Measurements from ENCODE around the gene KRTAP11-1. TPM values are rescaled to one million over a fixed set of nuclear protein-coding genes. Genes with fewer than 3 reads are reported as not detected.

Gene KRTAP11-1
- total RNA-seq (2014; rRNA removed; shearing (Covaris generic)), result not detected in 2 replicates

- DNase-seq, result no peak
- Histone ChIP-seq H3K4me1 (no peaks in the 10 kb centered on the region), H3K36me3 (no peaks in the 10 kb centered on the region), H3K4me3 (no peak within 1 kb of the TSS), H3K9me3 (replicated peaks) (no peaks in the 10 kb centered on the region; the same call in 1 of the 2 replicates), H3K27me3 (no peaks in the 10 kb centered on the region), H3K27ac (no peak within 1 kb of the TSS)
Observed at GRCh38 chr21:30881480-30881879, at the start of gene KRTAP11-1. TSS of gene KRTAP11-1 (minus strand) at chr21:30881580. CDS start at chr21:30881524, 56 bp downstream.

DNA sequence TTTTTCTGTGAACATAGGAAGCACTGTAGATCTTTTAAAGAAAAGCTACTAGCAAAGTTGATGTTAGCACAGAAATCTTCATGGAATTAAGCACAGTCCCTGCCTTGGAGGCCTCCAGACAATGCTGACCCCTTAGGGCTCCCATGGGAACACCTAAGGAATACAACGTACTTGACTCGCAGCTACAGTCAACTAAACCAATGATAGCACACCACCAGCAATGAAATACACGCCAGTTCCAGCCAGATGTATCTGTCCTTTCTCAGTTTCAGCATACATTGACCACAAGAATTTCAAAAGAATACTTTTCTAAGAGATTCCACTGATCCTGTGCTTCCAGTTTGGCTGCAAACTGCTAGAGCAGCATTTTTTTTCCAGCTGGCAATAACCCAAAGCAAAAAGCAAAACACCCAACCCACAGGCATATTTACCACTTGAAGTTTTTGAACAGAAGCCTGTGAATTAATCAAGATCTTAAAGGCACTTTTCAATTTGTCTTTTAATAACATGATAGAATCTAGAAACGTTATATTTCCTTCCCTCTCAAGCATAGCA is 42.8 kb upstream of the KRTAP11-1 start:
- DNase-seq, result no peak
- Histone ChIP-seq H3K4me1 (no peaks in the 10 kb centered on the region), H3K27ac (no peak overlapping the region), H3K4me3 (no peak overlapping the region), H3K27me3 (no peaks in the 10 kb centered on the region), H3K36me3 (no peaks in the 10 kb centered on the region), H3K9me3 (replicated peaks) (no peaks in the 10 kb centered on the region)

GRCh38 chr21:30921129-30921528 is 39.7 kb upstream of the KRTAP11-1 start:
- Histone ChIP-seq H3K9me3 (replicated peaks) (no peaks in the 10 kb centered on the region), H3K27me3 (no peaks in the 10 kb centered on the region), H3K4me1 (no peaks in the 10 kb centered on the region), H3K27ac (no peak overlapping the region), H3K36me3 (no peaks in the 10 kb centered on the region), H3K4me3 (no peak overlapping the region)
- DNase-seq, result no peak

GRCh38 chr21:30917557-30917956 is 36.2 kb upstream of the KRTAP11-1 start:
- Histone ChIP-seq H3K4me3 (no peak overlapping the region), H3K4me1 (no peaks in the 10 kb centered on the region), H3K27ac (no peak overlapping the region), H3K27me3 (no peaks in the 10 kb centered on the region), H3K9me3 (replicated peaks) (no peaks in the 10 kb centered on the region), H3K36me3 (no peaks in the 10 kb centered on the region)
- no peak for DNase-seq

- H3K27ac ChIP-seq, result no peak overlapping the region
- no peaks in the 10 kb centered on the region for H3K4me1 ChIP-seq
- H3K9me3 ChIP-seq (replicated peaks), result no peaks in the 10 kb centered on the region
- no peaks in the 10 kb centered on the region for H3K36me3 ChIP-seq
- H3K27me3 ChIP-seq, result no peaks in the 10 kb centered on the region
- DNase-seq, result no peak
- H3K4me3 ChIP-seq, result no peak overlapping the region
Observed at GRCh38 chr21:30900881-30901280, 19.5 kb upstream of the KRTAP11-1 start.

DNA sequence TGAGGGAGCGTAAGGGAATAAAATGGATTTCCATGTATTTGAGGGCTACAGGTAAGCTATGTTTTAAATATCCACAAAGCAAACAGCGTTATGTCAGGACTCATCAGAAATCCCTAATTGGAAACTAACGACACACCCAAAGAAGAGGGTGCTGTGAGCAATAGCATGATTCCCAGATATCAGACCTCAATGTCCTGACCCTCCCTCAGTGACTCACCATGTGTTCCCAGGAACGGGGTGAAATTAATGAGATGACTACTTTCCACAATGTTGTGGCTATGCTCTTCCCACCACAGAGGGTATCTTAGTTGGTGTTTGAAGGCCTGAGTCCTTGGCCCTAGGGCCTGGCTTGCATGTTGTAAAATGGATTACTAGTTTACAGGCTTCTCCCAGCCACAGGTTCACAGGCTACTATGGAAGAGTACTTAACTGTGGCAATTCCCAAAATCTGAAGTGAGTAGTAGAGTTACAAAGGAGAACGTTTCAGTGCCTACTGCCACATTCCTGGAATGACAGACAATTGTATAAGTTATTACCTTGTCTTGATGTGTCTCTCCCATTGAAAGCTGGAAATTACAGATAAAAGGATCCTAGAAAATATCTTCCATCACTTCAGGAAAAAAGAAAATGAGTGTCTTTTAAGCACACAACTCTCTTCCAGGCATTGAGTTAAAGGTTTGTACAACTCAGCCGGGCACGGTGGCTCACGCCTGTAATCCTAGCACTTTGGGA is 1.7 kb upstream of the KRTAP11-1 start:
- no peaks in the 10 kb centered on the region for H3K4me1 ChIP-seq
- H3K27me3 ChIP-seq, result no peaks in the 10 kb centered on the region
- no peak overlapping the region for H3K4me3 ChIP-seq
- no peak overlapping the region for H3K27ac ChIP-seq
- no peaks in the 10 kb centered on the region; the same call in 1 of the 2 replicates for H3K9me3 ChIP-seq (replicated peaks)
- H3K36me3 ChIP-seq, result no peaks in the 10 kb centered on the region
- no peak for DNase-seq

DNA sequence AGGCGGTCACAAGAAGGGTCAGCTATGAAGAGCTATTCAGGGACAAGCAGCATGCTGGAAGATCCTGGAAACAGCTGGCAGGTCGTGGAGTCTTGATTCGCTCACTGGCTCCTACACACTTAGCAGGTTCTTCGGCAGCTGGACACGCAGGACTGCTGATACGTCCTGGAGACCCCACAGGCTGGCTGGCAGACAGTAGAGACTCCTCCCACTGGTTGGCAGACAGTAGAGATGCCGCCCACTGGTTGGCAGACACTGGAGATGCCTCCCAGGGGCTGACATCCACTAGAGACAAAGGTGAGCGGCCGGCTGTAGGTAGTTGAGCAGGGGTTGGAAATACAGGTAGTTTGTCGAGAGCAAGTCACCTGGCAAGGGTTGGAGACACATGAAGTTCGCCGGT is 466 bp downstream of the KRTAP11-1 start:
- H3K9me3 ChIP-seq (replicated peaks), result no peaks in the 10 kb centered on the region; the same call in 1 of the 2 replicates
- no peak overlapping the region for H3K4me3 ChIP-seq
- no peaks in the 10 kb centered on the region for H3K36me3 ChIP-seq
- H3K27ac ChIP-seq, result no peak overlapping the region
- no peaks in the 10 kb centered on the region for H3K27me3 ChIP-seq
- H3K4me1 ChIP-seq, result no peaks in the 10 kb centered on the region
- DNase-seq, result no peak

DNA sequence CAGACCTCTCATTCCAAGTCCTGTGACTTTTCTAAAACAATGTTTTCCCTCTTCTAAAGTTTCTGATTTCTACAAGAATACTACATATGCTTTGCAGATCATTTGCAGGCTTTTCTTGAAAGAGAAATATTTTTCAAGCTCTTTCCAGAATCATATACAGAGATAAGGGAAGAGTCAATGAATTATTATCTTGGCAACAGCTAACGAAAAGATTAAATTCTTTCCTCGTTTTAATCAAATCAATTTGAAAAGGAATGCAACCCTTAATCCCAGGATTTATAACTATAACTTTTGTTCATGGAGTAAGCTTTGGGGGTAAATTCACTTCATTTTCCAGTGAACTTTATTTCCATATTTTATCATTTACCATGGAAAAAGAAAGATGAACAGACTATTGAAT is 6.9 kb downstream of the KRTAP11-1 start:
- Histone ChIP-seq H3K4me1 (no peaks in the 10 kb centered on the region), H3K27ac (no peak overlapping the region)

DNA sequence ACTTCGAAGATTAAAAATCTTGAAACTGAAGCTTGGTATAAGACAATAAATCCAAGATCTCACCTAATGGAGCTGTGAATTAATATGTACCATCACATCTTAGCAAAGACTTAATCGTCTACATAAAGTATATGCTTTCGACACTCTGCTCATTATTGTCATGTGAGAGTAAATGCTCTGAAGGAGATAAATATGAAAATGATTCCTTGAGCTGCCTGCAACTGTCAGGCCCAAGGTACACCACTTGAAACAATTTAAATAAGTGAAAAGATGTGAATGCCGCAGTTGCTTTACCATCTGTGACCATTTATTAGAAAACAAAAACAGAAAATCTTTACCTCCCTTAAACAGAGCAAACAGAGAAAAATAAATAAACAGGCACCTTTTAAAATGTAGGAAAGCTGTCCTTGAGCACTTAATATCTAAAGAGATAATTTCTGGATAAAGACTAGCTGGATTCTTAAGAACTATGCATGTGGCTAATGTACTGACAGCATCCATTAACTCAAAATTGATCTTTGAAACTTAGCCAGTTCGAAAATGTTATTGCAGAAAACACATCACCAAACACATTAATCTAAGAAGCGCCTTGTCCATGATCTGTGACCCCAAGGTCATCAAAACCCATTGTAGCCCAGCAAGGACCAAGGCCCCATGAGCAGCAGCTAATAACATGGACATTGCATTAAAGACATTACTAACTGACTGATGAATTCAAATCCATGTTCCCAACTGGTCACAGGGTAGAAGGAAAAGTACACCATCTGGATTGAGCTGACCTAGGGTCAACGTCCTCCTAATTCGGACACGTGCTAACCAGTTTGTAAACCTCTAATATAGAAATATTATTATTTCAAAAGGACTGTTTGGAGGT is 33.5 kb downstream of the KRTAP11-1 start:
- Histone ChIP-seq H3K9me3 (replicated peaks) (no peaks in the 10 kb centered on the region), H3K27me3 (no peaks in the 10 kb centered on the region; the same call in 1 of the 2 replicates), H3K36me3 (no peaks in the 10 kb centered on the region), H3K27ac (no peak overlapping the region), H3K4me1 (no peaks in the 10 kb centered on the region), H3K4me3 (no peak overlapping the region)
- no peak for DNase-seq

More for the DNA sequence above, 6.9 kb downstream of the KRTAP11-1 start:
- no peaks in the 10 kb centered on the region for H3K27me3 ChIP-seq
- DNase-seq, result no peak
- no peaks in the 10 kb centered on the region; the same call in 1 of the 2 replicates for H3K9me3 ChIP-seq (replicated peaks)
- no peak overlapping the region for H3K4me3 ChIP-seq
- H3K36me3 ChIP-seq, result no peaks in the 10 kb centered on the region

DNA sequence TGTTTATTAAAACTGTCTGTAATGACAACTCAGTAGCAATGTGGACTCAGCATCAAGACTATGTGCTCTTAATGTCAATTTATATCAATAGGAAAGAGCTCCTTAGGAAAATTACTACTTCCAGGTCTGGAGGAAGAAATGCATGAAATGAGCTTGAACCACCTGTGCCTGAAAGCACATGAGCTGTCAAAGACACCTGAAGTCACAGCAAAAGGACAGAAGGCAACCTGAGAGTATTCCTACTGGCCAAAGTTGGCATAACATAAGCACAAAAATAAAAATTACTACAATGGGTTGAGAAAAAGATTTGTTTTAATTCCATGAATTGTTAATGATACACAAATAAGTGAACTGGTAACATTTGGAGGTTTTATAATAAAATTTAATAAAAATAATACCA is 38.4 kb downstream of the KRTAP11-1 start:
- Histone ChIP-seq H3K4me3 (no peak overlapping the region), H3K27me3 (no peaks in the 10 kb centered on the region; the same call in 1 of the 2 replicates), H3K36me3 (no peaks in the 10 kb centered on the region), H3K4me1 (no peaks in the 10 kb centered on the region), H3K9me3 (replicated peaks) (no peaks in the 10 kb centered on the region), H3K27ac (no peak overlapping the region)
- no peak for DNase-seq

DNA sequence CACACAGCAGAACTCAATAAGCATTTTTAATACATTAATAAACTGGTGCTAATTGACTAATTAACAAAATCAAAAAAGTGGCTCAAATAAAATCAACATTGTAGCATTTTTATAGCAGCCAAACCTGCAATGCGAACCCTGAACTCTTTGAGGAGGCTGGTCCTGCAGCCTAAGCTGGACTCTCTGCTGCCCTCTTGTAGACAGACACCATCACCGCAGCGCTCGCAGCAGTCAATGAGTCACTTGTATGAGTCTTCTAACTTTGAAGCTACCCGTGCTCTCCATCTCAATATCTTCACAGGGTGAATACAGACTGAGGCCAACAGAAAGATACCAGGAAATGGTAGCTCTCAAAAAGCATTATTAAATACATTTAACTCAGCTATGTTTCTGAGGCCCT is 42.1 kb downstream of the KRTAP11-1 start:
- Histone ChIP-seq H3K27me3 (no peaks in the 10 kb centered on the region; the same call in 1 of the 2 replicates), H3K36me3 (no peaks in the 10 kb centered on the region), H3K4me3 (no peak overlapping the region), H3K4me1 (no peaks in the 10 kb centered on the region), H3K9me3 (replicated peaks) (no peaks in the 10 kb centered on the region), H3K27ac (no peak overlapping the region)
- DNase-seq, result peak; percentile 32 to 51

DNA sequence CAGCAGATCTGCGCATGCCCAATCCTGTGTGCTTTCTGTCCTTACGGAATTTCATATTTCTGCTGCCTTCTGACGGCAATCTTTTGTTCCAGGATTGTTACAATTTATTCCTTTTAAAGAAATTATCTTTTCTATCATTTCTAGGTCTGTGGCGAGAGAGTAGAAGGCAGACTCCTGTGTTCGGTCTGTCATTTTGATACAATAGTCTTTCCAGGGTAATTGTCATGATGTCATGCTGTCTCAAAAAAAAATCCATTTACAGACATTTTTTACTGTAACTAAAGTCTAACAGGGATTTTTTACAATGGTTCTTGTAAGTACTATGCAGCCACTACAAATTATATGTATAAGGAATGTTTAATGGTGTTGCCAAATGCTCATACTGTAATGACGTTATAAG is 42.8 kb downstream of the KRTAP11-1 start:
- Histone ChIP-seq H3K9me3 (replicated peaks) (no peaks in the 10 kb centered on the region), H3K4me3 (no peak overlapping the region), H3K4me1 (no peaks in the 10 kb centered on the region), H3K27me3 (peaks cover 4% of the 10 kb centered on the region; the same call in 1 of the 2 replicates), H3K36me3 (no peaks in the 10 kb centered on the region), H3K27ac (no peak overlapping the region)
- no peak for DNase-seq

GRCh38 chr21:30831194-30831765 is 50.1 kb downstream of the KRTAP11-1 start:
- peak; percentile 31 to 69 for DNase-seq
- H3K27ac ChIP-seq, result no peak overlapping the region
- no peak overlapping the region for H3K4me3 ChIP-seq
- H3K27me3 ChIP-seq, result peaks cover 4% of the 10 kb centered on the region; the same call in 1 of the 2 replicates
- no peaks in the 10 kb centered on the region for H3K36me3 ChIP-seq
- no peaks in the 10 kb centered on the region for H3K4me1 ChIP-seq
- no peaks in the 10 kb centered on the region for H3K9me3 ChIP-seq (replicated peaks)
